HPDE6-E6E7 (cell line): Measurements from ENCODE around the gene RGS6.

Experiments used
- DNase-seq: peaks from one replicate; pipeline ENCODE4 v3.0.0; 2011; ENCODE audit warnings: missing footprints; ENCODE audit errors: extremely low spot score

Gene RGS6

DNA sequence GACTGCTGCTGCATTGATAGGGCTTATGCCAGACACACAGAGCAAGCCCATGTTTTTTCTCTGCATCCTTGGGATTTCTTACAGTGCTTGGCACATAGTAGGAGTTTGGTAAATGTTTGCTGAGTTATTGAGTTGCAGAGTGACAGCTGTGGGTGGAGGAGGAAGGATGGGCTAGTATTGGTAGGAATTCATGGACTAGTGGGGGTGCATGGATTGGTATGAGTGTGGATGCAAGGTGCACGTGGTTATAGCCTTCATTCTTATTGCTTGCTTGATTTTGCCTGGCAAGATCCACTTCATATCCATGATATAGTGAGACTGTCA is 11.4 kb downstream of the RGS6 start:
- no peak for DNase-seq

DNA sequence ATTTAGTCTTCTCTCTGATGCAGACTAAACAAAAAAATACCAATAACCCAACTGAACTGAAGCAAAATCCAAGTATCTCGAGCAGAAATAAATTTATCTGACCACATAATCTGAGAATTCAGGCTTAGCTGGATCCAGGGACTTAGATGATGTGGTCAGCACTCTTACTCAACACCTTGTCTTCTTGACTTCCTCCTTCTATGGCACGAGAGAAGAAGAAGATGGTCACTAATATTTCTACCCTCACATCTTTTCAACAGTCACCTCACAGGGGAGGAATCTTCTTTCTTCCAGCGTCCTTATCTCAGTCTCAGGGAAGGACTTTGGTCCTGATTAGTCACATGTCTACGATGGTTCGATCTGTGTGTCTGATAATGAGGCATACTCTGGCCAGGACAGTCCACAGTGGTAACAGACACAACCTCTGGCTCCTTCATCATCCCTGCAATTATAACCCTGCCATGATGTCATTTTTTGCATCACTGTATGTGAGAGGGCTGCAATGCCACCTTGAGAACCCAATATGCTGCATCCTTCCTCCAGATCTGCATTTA is 15.8 kb downstream of the RGS6 start:
- DNase-seq: no peak

DNA sequence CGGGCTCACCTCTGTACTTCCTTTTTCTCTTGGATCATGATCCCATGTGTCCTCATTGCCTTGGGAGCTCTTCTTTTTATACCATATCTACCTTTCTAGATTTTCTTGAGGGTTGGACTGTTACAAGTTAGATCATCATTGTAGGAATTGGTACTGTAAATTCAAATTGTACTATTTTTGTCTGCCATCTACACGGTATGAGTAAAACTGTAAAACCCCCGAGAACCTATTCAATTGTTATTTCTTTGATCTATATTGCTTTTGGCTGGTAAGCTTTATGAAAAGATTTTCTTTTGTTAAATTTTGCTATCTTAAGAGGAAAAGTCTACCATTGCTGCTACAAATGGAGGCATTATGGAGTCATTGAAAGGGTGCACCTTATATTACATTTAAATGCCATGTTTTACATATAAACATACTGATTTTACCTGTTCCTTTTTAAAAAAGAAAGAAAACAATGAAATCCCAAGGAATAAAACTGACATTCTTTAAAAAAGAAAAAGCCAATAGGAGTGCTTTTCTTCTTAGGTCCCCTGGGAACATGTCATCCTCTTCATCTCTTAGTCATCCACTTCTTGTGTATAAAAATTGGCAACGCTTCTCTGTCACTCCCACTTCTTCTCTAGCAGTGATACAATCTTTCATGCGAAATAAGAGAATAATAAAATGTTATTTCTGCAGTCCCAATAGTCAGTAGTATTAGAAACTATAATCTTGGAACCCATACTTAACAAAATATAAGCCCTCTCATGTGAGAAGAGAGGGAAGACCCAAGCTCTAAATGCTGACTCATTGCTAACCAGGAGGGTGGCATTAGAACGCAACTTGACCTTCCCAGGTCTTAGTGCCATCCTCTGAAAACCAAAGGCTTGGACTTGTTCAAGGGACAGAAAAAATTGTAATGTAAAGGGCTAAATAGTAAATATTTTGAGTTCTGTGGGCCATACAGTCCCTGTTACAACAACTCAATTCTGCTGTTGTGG is 20.4 kb downstream of the RGS6 start:
- no peak for DNase-seq

DNA sequence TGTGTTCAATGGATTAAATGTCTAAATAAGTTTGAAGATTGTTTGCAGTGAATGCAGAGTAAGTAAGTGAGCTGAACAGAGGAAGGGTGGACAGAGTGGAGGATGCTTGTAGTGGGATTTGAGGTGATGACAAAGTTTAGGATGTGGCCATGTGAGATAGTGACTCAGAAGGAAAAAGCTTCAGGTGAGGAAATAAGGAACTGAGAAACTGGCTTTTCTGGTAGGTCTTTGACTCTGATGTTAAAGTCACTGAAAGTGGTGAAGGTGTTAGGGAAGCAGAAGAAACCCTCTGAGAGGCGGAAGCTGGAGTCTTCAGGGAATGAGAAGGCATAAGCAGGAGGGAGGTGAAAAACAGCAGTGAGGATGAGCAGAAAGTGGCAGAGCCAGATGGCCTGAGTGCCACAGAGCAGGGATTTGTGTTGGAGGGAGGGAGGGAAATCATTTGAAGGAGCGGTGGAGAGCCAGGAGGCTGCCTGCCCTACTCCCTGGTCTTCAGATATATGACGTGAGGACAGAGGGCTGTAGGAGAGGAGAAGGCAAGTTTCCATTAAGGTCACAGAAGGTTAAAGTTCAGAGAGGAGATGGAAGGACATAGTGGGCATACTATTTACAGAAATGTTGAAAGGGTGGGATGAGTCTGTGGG is 24.8 kb downstream of the RGS6 start:
- no peak for DNase-seq

DNA sequence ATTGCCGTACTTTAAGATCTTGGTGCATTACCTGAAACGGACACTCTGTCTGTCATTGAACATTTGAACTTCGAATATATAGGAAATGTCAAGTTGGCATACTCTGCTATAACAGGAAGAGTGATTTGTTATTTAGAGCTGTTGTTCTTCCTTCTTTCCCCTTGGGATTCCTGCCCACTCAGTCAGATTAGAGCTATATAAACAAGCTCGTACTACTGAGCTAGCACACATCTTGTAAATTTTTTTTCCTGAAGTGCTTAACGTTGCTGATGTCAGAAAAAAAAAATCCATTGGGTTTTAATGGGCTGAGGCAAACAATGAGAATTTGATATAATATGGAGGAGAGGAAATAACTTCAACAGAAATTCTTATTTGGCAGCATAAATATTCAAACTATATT is 26.8 kb downstream of the RGS6 start:
- no peak for DNase-seq

DNA sequence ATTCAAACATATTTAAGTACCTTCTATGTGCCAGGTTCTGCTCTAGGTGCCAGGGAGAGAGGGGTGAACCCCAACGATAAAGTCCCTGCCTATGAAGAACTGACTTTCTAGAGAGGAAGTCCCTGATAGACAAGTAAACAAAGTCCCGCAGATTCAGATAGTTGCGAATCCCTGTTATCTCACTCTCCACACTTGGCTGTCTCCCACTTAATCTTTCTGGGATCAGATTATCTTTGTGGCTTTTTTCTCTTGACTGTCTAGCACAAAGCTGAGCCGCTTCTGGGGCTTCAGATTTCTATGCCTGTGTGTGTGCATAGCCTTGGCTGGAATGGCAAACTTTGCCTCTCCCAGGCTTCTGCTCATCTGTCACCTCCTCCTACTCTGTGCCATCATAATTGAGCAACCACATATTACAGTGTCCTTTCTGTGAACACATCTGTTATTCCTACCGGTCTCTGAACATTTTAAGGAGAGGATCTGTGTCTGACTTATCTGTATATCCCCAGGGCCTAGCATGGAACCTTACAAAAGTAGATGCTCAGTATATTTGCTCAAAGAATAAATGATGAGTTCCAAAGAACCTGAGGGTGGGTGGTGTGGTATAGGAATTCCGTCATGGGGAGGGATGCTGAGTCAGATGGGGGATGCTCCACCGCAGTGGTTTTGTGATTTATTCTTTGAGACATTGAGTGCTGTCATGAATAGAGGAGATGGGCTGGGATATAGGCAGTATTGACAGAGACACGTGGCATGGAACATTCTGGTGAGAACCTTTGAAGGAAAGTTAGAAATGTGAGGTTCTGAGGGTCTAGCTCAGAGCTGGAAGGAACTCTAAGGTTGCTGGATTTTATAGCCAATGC is 28.5 kb downstream of the RGS6 start:
- no peak for DNase-seq

DNA sequence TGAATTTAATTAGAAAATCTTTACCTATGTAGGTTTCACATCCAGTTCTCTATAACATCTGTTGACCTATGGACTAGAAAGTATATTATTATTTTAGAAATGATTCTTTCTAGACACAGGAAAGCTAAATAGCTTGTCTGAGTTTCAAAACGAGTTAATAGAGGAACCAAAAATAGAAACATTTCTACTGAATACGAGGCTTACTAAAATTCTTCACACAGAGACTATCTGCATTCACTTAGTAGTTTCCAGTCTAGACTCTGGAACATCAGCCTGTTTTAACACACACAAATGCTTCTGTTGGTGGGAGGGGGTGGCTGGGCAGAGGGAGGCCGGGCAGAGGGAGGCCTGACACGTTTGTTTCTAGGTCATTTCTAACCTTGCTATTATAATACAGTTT is 29.7 kb downstream of the RGS6 start:
- no peak for DNase-seq

DNA sequence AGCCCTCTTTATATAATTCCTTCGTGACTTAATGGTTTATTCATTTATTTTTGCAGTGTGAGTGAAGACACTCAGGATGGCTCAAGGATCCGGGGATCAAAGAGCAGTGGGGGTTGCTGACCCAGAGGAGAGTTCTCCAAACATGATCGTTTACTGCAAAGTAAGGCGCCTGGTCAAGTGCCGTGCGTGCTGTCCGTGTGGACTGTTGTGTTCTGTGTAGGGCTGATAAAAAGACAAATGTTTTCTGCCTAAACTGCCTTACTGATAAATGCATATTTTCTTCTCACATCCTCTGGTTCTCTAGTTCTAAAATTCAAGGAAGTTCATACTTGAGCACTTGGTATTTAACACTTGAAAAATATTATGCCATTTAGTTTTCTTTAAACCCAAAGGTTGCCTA is 32.5 kb downstream of the RGS6 start:
- DNase-seq: no peak

DNA sequence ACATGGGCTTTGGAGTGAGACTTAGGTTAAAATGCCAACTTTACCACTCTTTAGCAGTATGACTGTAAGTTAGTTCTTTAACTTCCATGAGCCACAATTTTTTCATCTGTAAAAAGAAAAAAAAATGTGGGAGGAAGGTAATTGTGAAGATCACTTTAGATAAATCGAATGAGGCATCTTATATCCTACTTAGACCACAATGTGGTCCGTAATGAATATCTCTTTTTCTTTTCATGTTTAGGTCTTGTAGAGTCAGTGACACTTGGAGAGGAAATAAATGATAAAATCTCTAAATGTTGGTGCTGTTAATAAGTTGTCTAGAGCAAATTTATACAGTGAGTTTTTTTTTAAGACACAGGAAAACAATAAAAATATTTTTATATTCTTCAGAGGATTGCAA is 34.3 kb downstream of the RGS6 start:
- no peak for DNase-seq

DNA sequence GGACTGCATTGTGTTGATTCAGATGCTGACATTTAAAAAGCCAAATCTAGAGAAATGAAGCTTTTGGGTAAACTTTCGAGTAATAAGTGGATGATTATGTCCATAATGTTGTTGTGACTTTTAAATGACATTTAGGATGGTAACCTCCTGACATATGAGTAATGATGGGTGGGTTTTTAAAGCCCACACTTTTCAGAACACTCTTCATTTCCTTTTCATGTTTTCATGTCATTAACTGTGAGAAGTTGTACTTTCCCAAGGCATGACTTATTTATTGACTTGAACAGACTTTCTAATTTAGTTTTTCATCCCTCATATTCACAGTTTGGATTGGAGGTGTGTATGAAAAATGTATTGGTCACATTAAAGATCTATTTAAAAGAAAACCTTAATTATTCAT is 35.5 kb downstream of the RGS6 start:
- no peak for DNase-seq

DNA sequence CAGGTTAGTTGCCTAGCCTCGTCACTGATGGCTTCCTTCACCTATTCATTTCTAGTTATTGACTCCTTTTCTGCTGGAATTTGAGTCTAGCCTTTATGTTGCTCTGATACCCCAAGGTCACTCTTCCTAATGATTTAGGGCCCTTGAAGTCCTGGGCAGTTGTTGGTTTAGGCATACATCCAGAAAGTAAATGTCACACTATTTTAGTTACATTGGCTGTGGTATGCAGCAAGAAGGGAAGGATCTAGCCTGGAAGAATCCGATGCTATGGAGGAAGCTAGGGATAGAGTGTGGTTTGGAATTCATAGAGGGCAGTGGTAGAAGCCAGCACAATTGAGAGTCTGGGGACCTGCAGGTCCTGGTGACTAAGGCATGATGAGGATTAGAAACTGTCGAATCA is 38.0 kb downstream of the RGS6 start:
- DNase-seq: no peak

DNA sequence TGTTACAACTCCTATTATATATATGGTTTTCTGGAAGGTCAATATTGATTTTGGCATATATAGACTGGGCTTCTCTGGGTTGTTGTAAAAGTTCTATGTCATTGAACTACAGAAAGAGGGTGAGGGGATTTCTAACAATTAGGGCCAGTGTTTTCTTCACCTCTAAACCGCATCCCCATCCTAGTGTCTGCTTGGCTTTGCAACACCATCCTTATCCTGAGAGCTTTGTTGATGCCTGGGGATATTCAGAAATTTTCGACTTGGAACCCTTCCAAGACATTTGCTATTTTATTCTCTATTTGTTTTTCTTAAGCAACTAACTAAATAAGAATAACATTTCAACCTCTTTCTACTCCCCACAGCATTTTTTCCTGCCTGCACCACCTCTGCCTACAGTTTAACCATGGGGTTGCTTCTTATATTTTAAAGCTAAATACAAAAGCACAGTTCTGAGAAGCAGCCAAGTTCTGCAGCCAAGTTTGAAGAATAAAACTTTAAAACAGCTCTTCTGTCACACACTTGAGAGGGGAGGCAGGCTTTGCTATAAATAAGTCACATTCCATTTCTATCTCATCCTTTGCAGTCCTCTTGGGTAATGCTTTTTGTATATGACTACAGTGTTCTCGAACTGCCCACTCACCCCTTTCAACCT is 53.4 kb downstream of the RGS6 start:
- no peak for DNase-seq

DNA sequence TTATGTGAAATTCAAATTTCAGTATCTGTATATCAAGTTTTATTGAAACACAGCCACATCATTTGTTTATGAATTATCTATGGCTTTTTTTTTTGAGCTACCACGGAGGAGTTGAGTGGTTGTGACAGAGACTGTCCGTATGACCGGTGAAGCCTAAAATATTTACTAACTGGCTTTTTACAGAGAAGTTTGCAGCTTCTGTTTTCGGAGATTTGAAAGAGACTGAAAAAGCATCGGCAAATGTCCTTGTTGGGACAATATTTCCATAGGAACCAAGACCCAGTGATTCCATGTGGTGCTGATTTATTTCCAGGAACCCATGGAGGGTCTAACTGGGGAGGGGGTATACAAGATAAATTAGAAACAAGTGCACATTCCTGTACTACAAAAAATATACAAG is 56.2 kb downstream of the RGS6 start:
- DNase-seq: no peak

DNA sequence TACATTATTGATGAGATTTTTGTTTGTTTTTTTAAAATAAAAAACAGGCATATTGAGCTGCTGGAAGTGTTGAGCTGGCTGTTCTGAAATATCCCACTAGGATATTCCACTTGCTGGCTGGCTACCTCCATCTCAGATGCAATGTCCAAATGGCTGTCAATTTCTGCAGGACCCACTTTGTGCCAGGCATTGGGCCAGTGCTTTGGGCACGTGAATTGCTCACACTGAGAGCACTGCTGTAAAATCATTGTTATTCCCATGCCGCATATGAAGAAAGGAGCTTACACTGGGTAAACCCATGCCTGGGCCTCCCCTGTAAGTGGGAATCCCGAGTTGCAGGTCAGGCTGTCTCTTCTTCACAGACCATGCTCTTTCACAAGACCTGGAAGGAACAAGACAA is 56.7 kb downstream of the RGS6 start:
- DNase-seq: no peak

DNA sequence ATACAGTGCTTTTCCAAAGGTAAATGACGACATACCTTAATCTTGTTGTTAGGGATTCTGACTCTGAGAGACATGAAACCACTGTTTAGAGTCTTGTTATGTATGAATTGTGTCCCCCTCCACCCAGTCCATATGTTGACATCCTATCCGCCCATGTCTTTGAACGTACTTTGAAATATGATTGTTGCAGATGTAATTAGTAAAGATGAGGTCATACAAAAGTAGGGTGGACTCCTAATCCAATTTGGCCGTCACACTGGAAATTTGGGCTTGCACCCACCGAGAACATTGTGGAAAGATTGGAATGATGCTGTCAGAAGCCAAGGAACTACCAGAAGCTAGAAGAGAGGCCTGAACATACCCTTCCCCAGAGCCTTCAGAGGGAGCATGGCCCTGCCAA is 62.2 kb downstream of the RGS6 start:
- no peak for DNase-seq

DNA sequence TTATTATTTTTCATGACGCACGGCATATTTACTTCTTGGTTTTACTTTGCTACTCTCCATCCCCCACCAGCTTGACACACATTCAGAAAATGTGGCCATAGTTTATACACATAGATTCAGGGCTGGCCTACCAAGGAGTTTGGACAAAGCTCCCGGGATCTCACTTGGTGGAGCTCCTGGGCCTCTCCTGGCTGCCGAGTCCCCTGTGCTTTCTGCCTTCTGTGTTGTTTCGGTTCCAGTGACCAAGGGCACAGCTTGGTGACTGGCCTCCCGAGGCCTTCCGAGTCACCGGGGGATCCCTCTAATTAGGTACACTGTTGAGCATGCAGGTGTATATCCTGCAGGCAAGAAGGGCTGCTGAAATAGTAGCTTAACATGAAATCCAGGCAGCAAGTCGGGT is 63.5 kb downstream of the RGS6 start:
- DNase-seq: no peak

DNA sequence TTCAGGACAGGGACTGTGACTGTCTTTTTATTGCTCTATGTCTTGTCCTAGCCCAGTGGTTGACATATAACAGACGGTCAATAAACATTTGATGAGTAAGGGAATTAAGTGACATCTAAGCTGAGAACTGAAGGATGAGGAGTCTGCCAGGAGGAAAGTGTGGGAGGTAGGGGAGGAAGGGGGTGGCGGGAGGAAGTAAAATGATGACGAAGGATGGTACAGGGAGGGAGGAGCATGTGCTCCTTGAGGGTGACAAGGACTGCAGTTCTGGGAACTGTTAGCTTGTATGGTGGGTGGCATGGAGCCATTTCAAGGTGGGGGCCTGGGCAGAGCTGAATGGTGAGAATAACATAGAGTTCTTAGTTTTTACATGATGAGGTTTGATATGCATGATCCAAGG is 64.4 kb downstream of the RGS6 start:
- no peak for DNase-seq

DNA sequence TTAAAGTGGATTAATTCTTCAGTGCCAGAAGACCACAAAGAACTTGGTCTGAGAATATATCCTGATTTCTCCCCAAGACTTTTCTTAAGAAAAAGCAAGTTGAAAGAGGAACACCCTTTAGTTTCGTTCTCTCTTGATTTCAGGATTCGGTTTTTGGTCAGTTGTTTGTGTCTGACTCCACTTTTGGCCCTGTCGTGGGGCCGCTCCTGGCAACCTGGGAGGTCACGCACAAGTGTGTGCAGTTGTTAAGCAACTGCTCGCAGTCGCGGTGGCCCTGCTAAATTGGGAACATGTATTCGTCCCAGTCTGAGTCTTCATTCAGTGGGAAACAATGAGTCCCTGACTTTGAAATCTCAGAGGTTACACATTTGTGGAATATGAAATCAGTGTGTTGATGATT is 68.7 kb downstream of the RGS6 start:
- no peak for DNase-seq

DNA sequence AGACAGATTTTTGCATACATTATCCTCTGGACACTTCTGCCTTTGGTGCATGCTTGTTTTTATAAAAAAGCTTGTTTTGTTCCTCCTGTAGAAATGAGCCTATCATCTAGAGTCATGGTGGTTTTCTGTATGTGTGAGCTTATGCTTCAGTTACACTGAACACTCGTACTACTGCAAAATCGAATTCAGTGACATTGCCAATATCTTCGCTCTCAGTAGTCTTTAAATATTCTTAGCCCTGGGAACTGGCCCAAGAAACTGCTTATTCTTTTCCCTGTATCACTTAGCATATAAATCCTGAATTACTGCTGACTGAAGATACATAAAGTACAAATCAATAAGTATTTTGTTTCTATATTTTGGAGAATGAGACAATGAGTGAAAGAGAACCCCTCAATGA is 70.5 kb downstream of the RGS6 start:
- DNase-seq: no peak

DNA sequence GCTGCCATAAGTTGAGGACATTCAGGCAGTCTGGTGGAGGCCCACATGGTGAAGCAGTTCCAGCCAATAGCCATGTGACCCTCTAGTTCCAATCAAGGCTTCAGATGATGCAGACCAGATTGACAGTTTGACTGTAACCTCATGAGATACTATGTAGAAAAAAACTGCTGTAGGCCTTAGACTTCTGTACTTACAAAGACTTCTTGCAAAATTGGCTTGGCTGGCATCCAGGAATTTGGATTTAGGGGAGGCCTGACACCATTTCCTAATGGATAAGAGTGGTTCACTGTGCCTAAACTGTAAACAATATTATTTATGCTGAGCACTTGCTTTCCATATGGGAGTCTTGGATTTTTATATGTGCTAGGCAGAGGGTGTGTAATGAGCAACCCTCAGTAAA is 76.4 kb downstream of the RGS6 start:
- DNase-seq: no peak

DNA sequence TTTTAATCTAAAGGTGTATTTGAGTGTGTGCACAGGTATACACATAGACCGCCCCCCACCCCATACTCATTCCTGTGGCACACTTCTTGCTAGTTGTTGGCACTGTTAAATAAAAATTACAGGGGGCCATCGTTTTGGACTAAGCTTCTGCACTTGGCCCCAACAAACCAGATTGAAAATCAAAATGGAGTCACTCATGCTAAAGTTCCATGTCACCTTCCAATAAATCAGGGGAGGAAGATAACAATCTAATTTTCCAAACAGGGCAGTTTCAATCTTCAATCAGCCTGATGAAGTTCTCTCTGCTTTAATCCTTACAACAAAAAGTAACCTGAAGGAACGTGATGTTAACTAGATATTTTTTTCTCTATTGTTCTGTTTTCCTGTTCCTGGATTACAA is 78.2 kb downstream of the RGS6 start:
- DNase-seq: no peak
